Measurements from ENCODE around the gene FCRL3.

DNA sequence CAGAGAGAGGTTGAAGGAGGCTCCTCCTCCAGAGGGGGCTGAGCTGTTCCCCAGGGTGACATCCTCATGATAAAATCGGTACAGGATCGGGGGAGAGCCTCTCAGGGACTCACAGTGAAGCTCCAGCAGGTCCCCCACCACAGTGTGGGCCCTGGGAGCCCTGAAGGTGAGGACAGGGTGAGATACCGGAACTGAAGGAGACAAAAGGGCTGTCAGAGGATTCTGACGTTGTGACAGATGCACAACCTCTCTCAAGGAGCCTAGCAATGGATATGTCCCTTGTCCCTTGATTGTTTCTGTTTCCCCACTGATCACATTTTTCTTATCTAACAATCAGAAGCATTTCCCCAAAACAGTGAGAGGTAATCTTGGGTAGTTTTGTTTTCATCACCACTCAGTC lies 5.2 kb downstream of the FCRL3 start:
- TF ChIP-seq, protein P1, sequence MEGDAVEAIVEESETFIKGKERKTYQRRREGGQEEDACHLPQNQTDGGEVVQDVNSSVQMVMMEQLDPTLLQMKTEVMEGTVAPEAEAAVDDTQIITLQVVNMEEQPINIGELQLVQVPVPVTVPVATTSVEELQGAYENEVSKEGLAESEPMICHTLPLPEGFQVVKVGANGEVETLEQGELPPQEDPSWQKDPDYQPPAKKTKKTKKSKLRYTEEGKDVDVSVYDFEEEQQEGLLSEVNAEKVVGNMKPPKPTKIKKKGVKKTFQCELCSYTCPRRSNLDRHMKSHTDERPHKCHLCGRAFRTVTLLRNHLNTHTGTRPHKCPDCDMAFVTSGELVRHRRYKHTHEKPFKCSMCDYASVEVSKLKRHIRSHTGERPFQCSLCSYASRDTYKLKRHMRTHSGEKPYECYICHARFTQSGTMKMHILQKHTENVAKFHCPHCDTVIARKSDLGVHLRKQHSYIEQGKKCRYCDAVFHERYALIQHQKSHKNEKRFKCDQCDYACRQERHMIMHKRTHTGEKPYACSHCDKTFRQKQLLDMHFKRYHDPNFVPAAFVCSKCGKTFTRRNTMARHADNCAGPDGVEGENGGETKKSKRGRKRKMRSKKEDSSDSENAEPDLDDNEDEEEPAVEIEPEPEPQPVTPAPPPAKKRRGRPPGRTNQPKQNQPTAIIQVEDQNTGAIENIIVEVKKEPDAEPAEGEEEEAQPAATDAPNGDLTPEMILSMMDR (IDR thresholded peaks at IDR 0.05 in 2 of 3, conservative IDR thresholded peaks at IDR 0.05 in 1 of 3; ENCODE audit: control insufficient read depth in 2 of 3, extremely low read depth in 1 of 3, insufficient read depth in 1 of 3, low read depth in 3 of 3, low read length in 3 of 3) = no peak
- TF ChIP-seq POLR2AphosphoS5 (IDR thresholded peaks at IDR 0.05; ENCODE audit: low read length) (no peak), BRCA1 (IDR thresholded peaks at IDR 0.05; ENCODE audit: low read depth, low read length) (no peak), NBN (IDR thresholded peaks at IDR 0.05) (no peak), KDM1A (IDR thresholded peaks at IDR 0.05; ENCODE audit: borderline replicate concordance) (no peak), TAF1 (IDR thresholded peaks at IDR 0.05; ENCODE audit: borderline replicate concordance, low read depth, low read length) (no peak), IRF4 (IDR thresholded peaks at IDR 0.05; ENCODE audit: low read depth, low read length) (no peak), SMARCA5 (IDR thresholded peaks at IDR 0.05) (no peak), GABPA (IDR thresholded peaks at IDR 0.05; ENCODE audit: low read depth) (no peak), ZZZ3 (IDR thresholded peaks at IDR 0.05; ENCODE audit: control insufficient read depth, insufficient read length, low read depth) (no peak)
- TF ChIP-seq, protein P2, sequence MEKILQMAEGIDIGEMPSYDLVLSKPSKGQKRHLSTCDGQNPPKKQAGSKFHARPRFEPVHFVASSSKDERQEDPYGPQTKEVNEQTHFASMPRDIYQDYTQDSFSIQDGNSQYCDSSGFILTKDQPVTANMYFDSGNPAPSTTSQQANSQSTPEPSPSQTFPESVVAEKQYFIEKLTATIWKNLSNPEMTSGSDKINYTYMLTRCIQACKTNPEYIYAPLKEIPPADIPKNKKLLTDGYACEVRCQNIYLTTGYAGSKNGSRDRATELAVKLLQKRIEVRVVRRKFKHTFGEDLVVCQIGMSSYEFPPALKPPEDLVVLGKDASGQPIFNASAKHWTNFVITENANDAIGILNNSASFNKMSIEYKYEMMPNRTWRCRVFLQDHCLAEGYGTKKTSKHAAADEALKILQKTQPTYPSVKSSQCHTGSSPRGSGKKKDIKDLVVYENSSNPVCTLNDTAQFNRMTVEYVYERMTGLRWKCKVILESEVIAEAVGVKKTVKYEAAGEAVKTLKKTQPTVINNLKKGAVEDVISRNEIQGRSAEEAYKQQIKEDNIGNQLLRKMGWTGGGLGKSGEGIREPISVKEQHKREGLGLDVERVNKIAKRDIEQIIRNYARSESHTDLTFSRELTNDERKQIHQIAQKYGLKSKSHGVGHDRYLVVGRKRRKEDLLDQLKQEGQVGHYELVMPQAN (conservative IDR thresholded peaks at IDR 0.05) = no peak
